Activated CD4-positive, alpha-beta T cell treated with anti-CD3 and anti-CD28 coated beads for 36 hours (primary cell): Measurements from ENCODE around the gene MAPT. TPM values are rescaled to one million over a fixed set of nuclear protein-coding genes. Genes with fewer than 3 reads are reported as not detected.
A peak's percentile ranks its signal among the peaks of the same experiment; 100 is the strongest.

Experiments used
- ATAC-seq: fragments of 200-7000 bp; cut with Tn5 transposase; one replicate; pipeline ENCODE4 v1.10.0; 2021; ENCODE audit warnings: mild to moderate bottlenecking, moderate library complexity
- CTCF ChIA-PET: fragments of 350-600 bp; sonication (Branson Sonifier 250); formaldehyde crosslinking; loops from one replicate; lab custom pipeline; 2021; ENCODE audit warnings: antibody characterized with exemption; lab: Charles Lee
- POLR2A ChIA-PET: fragments of 350-600 bp; sonication (Branson Sonifier 250); formaldehyde crosslinking; loops from one replicate; lab custom pipeline; 2021; ENCODE audit warnings: antibody characterized with exemption, inconsistent platforms; lab: Charles Lee
- DNase-seq: peaks from one replicate; pipeline ENCODE4 v3.0.0-alpha.2; 2020
- H3K27ac Mint-ChIP-seq: one replicate; pipeline ENCODE4 v1.8.0; 2021; ENCODE audit warnings: mixed read lengths
- H3K27me3 Mint-ChIP-seq: one replicate; pipeline ENCODE4 v1.8.0; 2021; ENCODE audit warnings: mixed read lengths
- H3K36me3 Mint-ChIP-seq: one replicate; pipeline ENCODE4 v1.8.0; 2021; ENCODE audit warnings: low read depth, mixed read lengths
- H3K4me1 Mint-ChIP-seq: one replicate; pipeline ENCODE4 v1.8.0; 2021; ENCODE audit warnings: mixed read lengths
- H3K4me3 Mint-ChIP-seq: one replicate; pipeline ENCODE4 v1.8.0; 2021; ENCODE audit warnings: mild to moderate bottlenecking, moderate library complexity, mixed read lengths
- H3K9me3 Mint-ChIP-seq: one replicate; pipeline ENCODE4 v1.8.0; 2021; ENCODE audit warnings: low read depth, mixed read lengths
- intact Hi-C, 2 experiments: fragments of 100-400 bp; cut with DNase I in 1 of 2; cut with micrococcal nuclease in 1 of 2; formaldehyde crosslinking; loops; one replicate each; pipeline versions ENCODE4 v1.14.2 to v1.15.1; 2022 to 2024; cut with DNase I, micrococcal nuclease
- total RNA-seq, 2 experiments: library from RNA; stranded (reverse); gene quantifications; one replicate each; pipeline ENCODE4 v1.2.3, GENCODE V29; 2021

Gene MAPT
- total RNA-seq, 2 experiments from 2014 or later = 0.75 to 1.7 TPM

GRCh38 chr17:46035112-46035818 lies 140.9 kb downstream of the MAPT start:
- no peaks in the 10 kb centered on the region for H3K27me3 Mint-ChIP-seq
- CTCF ChIA-PET = interaction anchor here (0.6 to 2.5 kb wide), 4 partner anchors 7 to 28 kb away, joined by 3 to 16 read pairs (median 7); no protein-coding TSS in a partner anchor

GRCh38 chr17:46036491-46036890 lies 142.1 kb downstream of the MAPT start:
- no peaks in the 10 kb centered on the region for H3K9me3 Mint-ChIP-seq
- ATAC-seq (no peak), DNase-seq (no peak)
- ChIA-PET POLR2A (no interaction called here), CTCF (interaction anchor here (0.6 to 1.1 kb wide), 3 partner anchors 8 to 151 kb away, joined by 3 to 10 read pairs (median 4); no protein-coding TSS in a partner anchor)
- H3K36me3 Mint-ChIP-seq = peaks cover 59% of the 10 kb centered on the region
- H3K4me1 Mint-ChIP-seq = peaks cover 9% of the 10 kb centered on the region
- no peak overlapping the region for H3K27ac Mint-ChIP-seq
- H3K4me3 Mint-ChIP-seq = no peak overlapping the region
- no peaks in the 10 kb centered on the region for H3K27me3 Mint-ChIP-seq
- intact Hi-C loops = no loop called here

More at GRCh38 chr17:46035112-46035818, 140.9 kb downstream of the MAPT start:
- no peak overlapping the region for H3K4me3 Mint-ChIP-seq
- intact Hi-C loops = no loop called here
- peaks cover 61% of the 10 kb centered on the region for H3K36me3 Mint-ChIP-seq
- DNase-seq = peak; percentile 31
- peaks cover 9% of the 10 kb centered on the region for H3K4me1 Mint-ChIP-seq
- POLR2A ChIA-PET = interaction anchor here (0.8 kb wide), 1 partner anchor 16 kb away, joined by 6 read pairs; no protein-coding TSS in a partner anchor
- peak overlapping the region; percentile 29 for H3K27ac Mint-ChIP-seq
- H3K9me3 Mint-ChIP-seq = no peaks in the 10 kb centered on the region
- peak; percentile 36 for ATAC-seq

- intact Hi-C loops = no loop called here
- ChIA-PET POLR2A (no interaction called here), CTCF (interaction anchor here (1.0 to 3.0 kb wide), 2 partner anchors 20 to 175 kb away, joined by 3 to 16 read pairs; no protein-coding TSS in a partner anchor)
- Mint-ChIP-seq H3K4me3 (no peak overlapping the region), H3K4me1 (peaks cover 9% of the 10 kb centered on the region), H3K27ac (peak overlapping the region; percentile 5), H3K27me3 (no peaks in the 10 kb centered on the region), H3K9me3 (no peaks in the 10 kb centered on the region), H3K36me3 (peaks cover 56% of the 10 kb centered on the region)
- DNase-seq (no peak), ATAC-seq (no peak)
Measured at GRCh38 chr17:46037722-46038255, 143.4 kb downstream of the MAPT start.

- peaks cover 9% of the 10 kb centered on the region for H3K4me1 Mint-ChIP-seq
- H3K27ac Mint-ChIP-seq = peak overlapping the region; percentile 5
- peaks cover 59% of the 10 kb centered on the region for H3K36me3 Mint-ChIP-seq
- ChIA-PET POLR2A (interaction anchor here (0.8 kb wide), 1 partner anchor 155 kb away, joined by 3 read pairs; the partner anchor contains the start of gene KANSL1), CTCF (interaction anchor here (1.0 to 3.0 kb wide), 2 partner anchors 20 to 175 kb away, joined by 3 to 16 read pairs; no protein-coding TSS in a partner anchor)
- intact Hi-C loops = no loop called here
- DNase-seq (no peak), ATAC-seq (no peak)
- no peaks in the 10 kb centered on the region for H3K27me3 Mint-ChIP-seq
- no peak overlapping the region for H3K4me3 Mint-ChIP-seq
- H3K9me3 Mint-ChIP-seq = no peaks in the 10 kb centered on the region
Measured at GRCh38 chr17:46038414-46038813, 144.1 kb downstream of the MAPT start.

GRCh38 chr17:46038937-46039336 lies 144.6 kb downstream of the MAPT start:
- Mint-ChIP-seq H3K27me3 (no peaks in the 10 kb centered on the region), H3K36me3 (peaks cover 64% of the 10 kb centered on the region), H3K4me1 (peaks cover 9% of the 10 kb centered on the region), H3K9me3 (no peaks in the 10 kb centered on the region), H3K4me3 (no peak overlapping the region), H3K27ac (no peak overlapping the region)
- DNase-seq (no peak), ATAC-seq (no peak)
- POLR2A ChIA-PET = interaction anchor here (0.8 kb wide), 1 partner anchor 154 kb away, joined by 3 read pairs; the partner anchor contains the start of gene KANSL1
- intact Hi-C loops = no loop called here
- CTCF ChIA-PET = interaction anchor here (1.0 to 3.0 kb wide), 3 partner anchors 14 to 174 kb away, joined by 3 to 16 read pairs (median 4); no protein-coding TSS in a partner anchor

- ChIA-PET POLR2A (interaction anchor here (0.7 to 0.8 kb wide), 2 partner anchors 147 to 153 kb away, joined by 3 read pairs; partner anchors contain the start of gene KANSL1), CTCF (interaction anchor here (0.5 to 3.0 kb wide), 4 partner anchors 13 to 173 kb away, joined by 3 to 16 read pairs (median 5); no protein-coding TSS in a partner anchor)
- Mint-ChIP-seq H3K27me3 (no peaks in the 10 kb centered on the region), H3K36me3 (peaks cover 62% of the 10 kb centered on the region), H3K27ac (no peak overlapping the region), H3K4me3 (no peak overlapping the region), H3K9me3 (no peaks in the 10 kb centered on the region), H3K4me1 (peaks cover 14% of the 10 kb centered on the region)
- intact Hi-C loops = no loop called here
- DNase-seq (no peak), ATAC-seq (no peak)
Measured at GRCh38 chr17:46039592-46040186, 145.3 kb downstream of the MAPT start.

GRCh38 chr17:46042246-46042645 lies 147.9 kb downstream of the MAPT start:
- no peak for ATAC-seq
- Mint-ChIP-seq H3K4me3 (no peak overlapping the region), H3K9me3 (no peaks in the 10 kb centered on the region), H3K4me1 (peaks cover 17% of the 10 kb centered on the region), H3K36me3 (peaks cover 58% of the 10 kb centered on the region), H3K27me3 (no peaks in the 10 kb centered on the region), H3K27ac (no peak overlapping the region)
- CTCF ChIA-PET = interaction anchor here (0.8 to 1.3 kb wide), 3 partner anchors 8 to 41 kb away, joined by 3 read pairs; no protein-coding TSS in a partner anchor
- POLR2A ChIA-PET = no interaction called here
- intact Hi-C loops = no loop called here
- no peak for DNase-seq

- POLR2A ChIA-PET = no interaction called here
- no peak overlapping the region for H3K27ac Mint-ChIP-seq
- no peak overlapping the region for H3K4me3 Mint-ChIP-seq
- peaks cover 17% of the 10 kb centered on the region for H3K4me1 Mint-ChIP-seq
- no peaks in the 10 kb centered on the region for H3K9me3 Mint-ChIP-seq
- intact Hi-C loops = no loop called here
- H3K36me3 Mint-ChIP-seq = peaks cover 63% of the 10 kb centered on the region
- DNase-seq = no peak
- no peaks in the 10 kb centered on the region for H3K27me3 Mint-ChIP-seq
- no peak for ATAC-seq
- CTCF ChIA-PET = interaction anchor here (0.8 to 3.3 kb wide), 9 partner anchors 9 to 170 kb away, joined by 3 to 38 read pairs (median 4); partner anchors contain the start of gene STH
Measured at GRCh38 chr17:46042925-46043324, 148.6 kb downstream of the MAPT start.

GRCh38 chr17:46043606-46044005 lies 149.3 kb downstream of the MAPT start:
- DNase-seq (no peak), ATAC-seq (no peak)
- H3K9me3 Mint-ChIP-seq = no peaks in the 10 kb centered on the region
- H3K4me1 Mint-ChIP-seq = peaks cover 17% of the 10 kb centered on the region
- no peak overlapping the region for H3K4me3 Mint-ChIP-seq
- peak overlapping the region; percentile 5 for H3K27ac Mint-ChIP-seq
- peaks cover 61% of the 10 kb centered on the region for H3K36me3 Mint-ChIP-seq
- CTCF ChIA-PET = interaction anchor here (0.6 to 3.3 kb wide), 27 partner anchors 8 to 172 kb away, joined by 3 to 38 read pairs (median 4); partner anchors contain the start of gene STH
- POLR2A ChIA-PET = interaction anchor here (0.6 kb wide), 1 partner anchor 109 kb away, joined by 11 read pairs; no protein-coding TSS in a partner anchor
- H3K27me3 Mint-ChIP-seq = no peaks in the 10 kb centered on the region
- intact Hi-C loops = loop anchor here (1.0 to 2.0 kb wide), 5 partner anchors 41 to 170 kb away; partner anchors contain the start of gene KANSL1 (in 1 of the 2)

- Mint-ChIP-seq H3K36me3 (peaks cover 64% of the 10 kb centered on the region), H3K4me1 (peaks cover 17% of the 10 kb centered on the region), H3K27me3 (no peaks in the 10 kb centered on the region), H3K27ac (peak overlapping the region; percentile 11), H3K9me3 (no peaks in the 10 kb centered on the region), H3K4me3 (no peak overlapping the region)
- ChIA-PET POLR2A (interaction anchor here (0.6 kb wide), 1 partner anchor 108 kb away, joined by 11 read pairs; no protein-coding TSS in a partner anchor), CTCF (interaction anchor here (0.6 to 3.3 kb wide), 31 partner anchors 8 to 672 kb away, joined by 3 to 38 read pairs (median 4); no protein-coding TSS in a partner anchor)
- peak; percentile 65 for DNase-seq
- intact Hi-C loops = loop anchor here (1.0 to 2.0 kb wide), 5 partner anchors 42 to 169 kb away; partner anchors contain the start of gene KANSL1 (in 1 of the 2)
- no peak for ATAC-seq
Measured at GRCh38 chr17:46044286-46044928, 150.1 kb downstream of the MAPT start.
